GM12878 (cell line): ENCODE results near the gene ANKRD40CL. TPM values are rescaled to one million over a fixed set of nuclear protein-coding genes. Genes with fewer than 3 reads are reported as not detected.

Source experiments
- ATAC-seq: fragments of 200-7000 bp; cut with Tn5 transposase; 3 replicates; pipeline ENCODE4 v1.9.1; 2020; ENCODE audit warnings: mild to moderate bottlenecking, moderate library complexity
- BruUV-seq: library from RNA; stranded (reverse); fragments of 400-500 nt; replicated peaks from 2 replicates; lab custom pipeline; 2021; lab: Mats Ljungman, UMichigan
- CTCF ChIA-PET: fragments of 300-600 bp; sonication (Branson Sonifier 250); formaldehyde crosslinking; extraction: SDS; loops from one replicate; lab custom pipeline; 2021; ENCODE audit warnings: inconsistent platforms; lab: Yijun Ruan, JAX
- POLR2A ChIA-PET: fragments of 350-600 bp; formaldehyde crosslinking; extraction: SDS; loops from one replicate; lab custom pipeline; 2021; ENCODE audit warnings: inconsistent platforms; lab: Charles Lee
- RAD21 ChIA-PET: fragments of 300-600 bp; sonication (Branson Sonifier 250); formaldehyde crosslinking; loops from one replicate; lab custom pipeline; 2023; ENCODE audit warnings: antibody characterized with exemption; ENCODE audit not compliant: unreplicated experiment; lab: Charles Lee
- SMC1A ChIA-PET: fragments of 300-600 bp; sonication (Branson Sonifier 250); formaldehyde crosslinking; loops from one replicate; lab custom pipeline; 2023; ENCODE audit not compliant: unreplicated experiment, uncharacterized antibody; lab: Charles Lee
- DNase-seq: peaks from one replicate; pipeline ENCODE4 v3.0.0-alpha.2; 2011; ENCODE audit warnings: low read depth, low spot score
- FAIRE-seq: peaks from 3 replicates; lab custom pipeline; 2011; peaks lifted over from hg19 to GRCh38; lab: Jason Lieb, UNC
- H2AFZ ChIP-seq: 2 replicates; pipeline ENCODE4 v1.6.0; 2011; ENCODE audit warnings: low read depth, low read length, control low read depth; ENCODE audit not compliant: control insufficient read depth
- H3K27ac ChIP-seq: 2 replicates; pipeline ENCODE4 v1.5.1; 2011; ENCODE audit warnings: control low read depth; ENCODE audit not compliant: control insufficient read depth, insufficient read depth
- H3K27me3 ChIP-seq, 2 experiments: replicated peaks in 1 of 2; 2 replicates each; pipeline versions ENCODE4 v1.6.0 to v1.6.1; 2011; ENCODE audit warnings: low read length in 1 of 2; ENCODE audit not compliant: control insufficient read depth in 2 of 2, insufficient read depth in 2 of 2
- H3K36me3 ChIP-seq, 2 experiments: 2 replicates each; pipeline ENCODE4 v1.5.1; 2011; ENCODE audit warnings: low read length in 1 of 2; ENCODE audit not compliant: control insufficient read depth in 2 of 2, insufficient read depth in 2 of 2
- H3K4me1 ChIP-seq: 2 replicates; pipeline ENCODE4 v1.6.1; 2011; ENCODE audit warnings: mild to moderate bottlenecking, low read length, moderate library complexity, mixed read lengths; ENCODE audit not compliant: control insufficient read depth, insufficient read depth
- H3K4me2 ChIP-seq: 2 replicates; pipeline ENCODE4 v1.6.0; 2011; ENCODE audit warnings: control low read depth; ENCODE audit not compliant: control insufficient read depth, insufficient read depth
- H3K4me3 ChIP-seq: fragments of 200-600 bp; sonication (generic); 2 replicates; pipeline ENCODE4 v1.5.1; 2016
- H3K79me2 ChIP-seq: 2 replicates; pipeline ENCODE4 v1.6.0; 2011; ENCODE audit warnings: low read length; ENCODE audit not compliant: control insufficient read depth, insufficient read depth
- H3K9ac ChIP-seq: 2 replicates; pipeline ENCODE4 v1.8.0; 2011; ENCODE audit warnings: low read length, control low read depth, mixed read lengths; ENCODE audit not compliant: control insufficient read depth, insufficient read depth
- H3K9me3 ChIP-seq: replicated peaks from 3 replicates; pipeline ENCODE4 v1.5.1; 2011; ENCODE audit warnings: mild to moderate bottlenecking, low read length; ENCODE audit not compliant: control insufficient read depth, insufficient read depth
- H4K20me1 ChIP-seq: 2 replicates; pipeline ENCODE4 v1.6.0; 2011; ENCODE audit not compliant: control insufficient read depth, insufficient read depth
- CBX3 ChIP-seq: fragments of 200-600 bp; sonication (generic); IDR thresholded peaks from 2 replicates; pipeline ENCODE4 v1.6.1; 2016; ENCODE audit warnings: low read depth, borderline replicate concordance
- MTA3 ChIP-seq: IDR thresholded peaks from 2 replicates; pipeline ENCODE4 v1.6.1; 2012; ENCODE audit warnings: low read length, inconsistent platforms, borderline replicate concordance
- POU2F2 ChIP-seq: IDR thresholded peaks from 3 replicates; pipeline ENCODE4 v1.6.1; 2011; ENCODE audit warnings: low read depth, mild to moderate bottlenecking, low read length, borderline replicate concordance
- RAD21 ChIP-seq: IDR thresholded peaks from 2 replicates; pipeline ENCODE4 v1.6.1; 2011; ENCODE audit warnings: mild to moderate bottlenecking, low read depth, low read length, moderate library complexity; ENCODE audit not compliant: insufficient read depth
- RBBP5 ChIP-seq: fragments of 200-600 bp; sonication (generic); conservative IDR thresholded peaks from 2 replicates; pipeline ENCODE4 v1.6.1; 2016
- SMC3 ChIP-seq: IDR thresholded peaks from 2 replicates; pipeline ENCODE4 v1.6.1; 2011; ENCODE audit warnings: low read length, improper control_type of control experiment, borderline replicate concordance
- SP1 ChIP-seq: IDR thresholded peaks from one replicate; pipeline ENCODE4 v1.6.1; 2011; ENCODE audit warnings: low read depth, low read length
- SUPT20H ChIP-seq: IDR thresholded peaks from 2 replicates; pipeline ENCODE4 v1.6.1; 2011; ENCODE audit warnings: low read depth, mild to moderate bottlenecking, low read length, moderate library complexity, borderline replicate concordance; ENCODE audit not compliant: control insufficient read depth
- TCF3 ChIP-seq: IDR thresholded peaks from 2 replicates; pipeline ENCODE4 v1.6.1; 2012; ENCODE audit warnings: low read depth, mild to moderate bottlenecking, low read length, borderline replicate concordance; ENCODE audit not compliant: insufficient read depth
- YBX1 ChIP-seq: fragments of 450-650 bp; IDR thresholded peaks from 2 replicates; pipeline ENCODE4 v1.6.1; 2016; ENCODE audit warnings: antibody characterized with exemption
- YY1 ChIP-seq: IDR thresholded peaks from 2 replicates; pipeline ENCODE4 v1.6.1; 2011; ENCODE audit warnings: low read depth, mild to moderate bottlenecking, low read length
- WGBS: methylation state at CpG from one replicate; pipeline ENCODE4 v1.1.6; 2016; ENCODE audit warnings: low lambda C conversion rate; ENCODE audit not compliant: insufficient replicate concordance, insufficient coverage; ENCODE audit errors: missing lambda C conversion rate; 5-methylcytosine and 5-hydroxymethylcytosine counted together
- in situ Hi-C: fragments of 300-500 bp; cut with MboI; formaldehyde crosslinking; loops from 9 replicates; pipeline ENCODE4 v1.14.3; 2018; ENCODE audit warnings: mixed read lengths
- intact Hi-C: fragments of 100-400 bp; cut with micrococcal nuclease; formaldehyde crosslinking; loops from one replicate; pipeline ENCODE4 v1.14.2; 2022; ENCODE audit not compliant: unreplicated experiment
- polyA plus RNA-seq, 11 experiments: library from polyadenylated mRNA; depleted of rRNA in 4 of 11; unstranded in 6 of 11; stranded (reverse) in 5 of 11; fragments of >200 nt; fragmentation: Nextera tagmentation in 4 of 11; fragmentation: Illumina TruSeq in 1 of 11; extraction: Ambion mirVana in 4 of 11; extraction: Trizol in 1 of 11; gene quantifications; 1 replicate in 1 of 11; 2 replicates in 10 of 11; pipeline versions ENCODE4 v1.2.1 to v1.2.3, GENCODE V29; 2011 to 2016; ENCODE audit warnings: inconsistent platforms in 2 of 11, missing spikeins in 2 of 11, low read depth in 1 of 11
- total RNA-seq, 4 experiments: library from RNA; depleted of rRNA in 3 of 4; stranded (reverse); fragments of >200 nt in 3 of 4; fragmentation: Illumina TruSeq in 1 of 4; extraction: Trizol in 1 of 4; gene quantifications; 2 replicates each; pipeline versions ENCODE4 v1.2.1 to v1.2.3, GENCODE V29; 2013 to 2021
- TF ChIP-seq, protein P1 (sequence below): IDR thresholded peaks from 2 replicates; pipeline ENCODE4 v1.6.1; 2012; ENCODE audit warnings: low read depth, low read length, improper control_type of control experiment
- TF ChIP-seq, protein P2 (sequence below): IDR thresholded peaks from 2 replicates; pipeline ENCODE4 v1.6.1; 2011; ENCODE audit warnings: borderline replicate concordance, low read depth, mild to moderate bottlenecking, moderate library complexity, mixed read lengths, low read length; ENCODE audit not compliant: insufficient read depth; ENCODE audit errors: extremely low read length
- TF ChIP-seq, protein P3 (sequence below), 3 experiments: IDR thresholded peaks in 2 of 3; conservative IDR thresholded peaks in 1 of 3; 2 replicates each; pipeline ENCODE4 v1.5.1; 2011; ENCODE audit warnings: low read depth in 3 of 3, low read length in 3 of 3, mild to moderate bottlenecking in 3 of 3, control low read depth in 2 of 3, moderate library complexity in 2 of 3, inconsistent platforms in 1 of 3, mixed read lengths in 1 of 3; ENCODE audit not compliant: control insufficient read depth in 2 of 3, insufficient read depth in 1 of 3; ENCODE audit errors: extremely low read depth in 1 of 3
- TF ChIP-seq, protein P4 (sequence below): IDR thresholded peaks from 2 replicates; pipeline ENCODE4 v1.6.1; 2012; ENCODE audit warnings: low read depth, low read length, improper control_type of control experiment

Gene ANKRD40CL
- total and polyA plus RNA-seq, 10 of the 15 experiments (the other 5 are each of a cell fraction or from before 2014, with no cell fraction given): not detected

DNA sequence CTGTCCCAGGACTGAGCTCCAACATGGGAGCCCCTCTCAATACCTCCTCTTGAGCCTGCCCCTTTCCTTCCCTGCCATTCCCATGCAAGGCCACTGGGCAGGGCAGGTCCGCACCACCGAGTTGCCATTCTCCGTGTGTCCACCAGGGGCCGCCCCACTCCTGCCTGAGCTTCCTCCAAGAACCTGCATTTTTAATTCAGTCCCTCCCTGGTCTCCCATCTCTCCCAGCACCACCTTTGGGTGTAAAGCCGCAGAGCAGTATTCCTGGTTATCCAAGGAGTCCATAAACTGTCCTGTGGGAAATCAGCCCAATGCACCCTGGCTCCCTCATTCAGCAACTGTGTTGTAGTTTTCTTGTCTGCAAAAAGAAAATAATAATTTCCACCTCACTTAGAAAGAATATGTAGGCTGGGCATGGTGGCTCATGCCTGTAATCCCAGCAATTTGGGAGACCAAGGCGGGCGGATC lies 15.9 kb upstream of the ANKRD40CL start:
- peak; percentile 90 for FAIRE-seq
- intact Hi-C loops (loop anchor here (1.0 to 2.0 kb wide), 3 partner anchors 59 to 236 kb away; partner anchors contain the start of gene SPATA20), in situ Hi-C loops (loop anchor here (5.0 to 10.0 kb wide), 2 partner anchors 59 to 172 kb away; no protein-coding TSS in a partner anchor)
- ChIA-PET POLR2A (interaction anchor here (0.9 kb wide), 1 partner anchor 20 kb away, joined by 3 read pairs; no protein-coding TSS in a partner anchor), RAD21 (interaction anchor here (0.6 to 3.0 kb wide), 7 partner anchors 58 to 173 kb away, joined by 3 to 18 read pairs (median 4); partner anchors contain the start of gene TOB1), CTCF (interaction anchor here (0.5 to 6.3 kb wide), 31 partner anchors 9 to 371 kb away, joined by 3 to 84 read pairs (median 4); partner anchors contain the start of genes ANKRD40CL, NME1 and TOB1), SMC1A (interaction anchor here (0.7 to 3.9 kb wide), 7 partner anchors 16 to 166 kb away, joined by 3 to 17 read pairs (median 4); partner anchors contain the start of gene ANKRD40CL)
- Histone ChIP-seq H2AFZ (no peak overlapping the region), H3K4me2 (no peak overlapping the region), H3K27ac (no peak overlapping the region), H3K36me3 (no peaks in the 10 kb centered on the region), H4K20me1 (no peaks in the 10 kb centered on the region), H3K79me2 (no peaks in the 10 kb centered on the region), H3K9me3 (no peaks in the 10 kb centered on the region), H3K4me1 (no peaks in the 10 kb centered on the region; the same call in 1 of the 2 replicates), H3K9ac (no peak overlapping the region), H3K27me3 (no peaks in the 10 kb centered on the region), H3K4me3 (no peak overlapping the region)
- ATAC-seq: peak; percentile 98
- TF ChIP-seq, protein P1, sequence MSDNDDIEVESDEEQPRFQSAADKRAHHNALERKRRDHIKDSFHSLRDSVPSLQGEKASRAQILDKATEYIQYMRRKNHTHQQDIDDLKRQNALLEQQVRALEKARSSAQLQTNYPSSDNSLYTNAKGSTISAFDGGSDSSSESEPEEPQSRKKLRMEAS: 0 out of 2 replicates have a peak, but pooled peaks have one; percentile 25
- TF ChIP-seq RBBP5 (no peak), SMC3 (peak; percentile 98), RAD21 (peak; percentile 98), MTA3 (no peak), YY1 (peak; percentile 77), SUPT20H (no peak), POU2F2 (peak; percentile 64; the same call in 2 of the 3 replicates), CBX3 (no peak), SP1 (peak; percentile 15), TCF3 (no peak), YBX1 (no peak)
- TF ChIP-seq, protein P2, sequence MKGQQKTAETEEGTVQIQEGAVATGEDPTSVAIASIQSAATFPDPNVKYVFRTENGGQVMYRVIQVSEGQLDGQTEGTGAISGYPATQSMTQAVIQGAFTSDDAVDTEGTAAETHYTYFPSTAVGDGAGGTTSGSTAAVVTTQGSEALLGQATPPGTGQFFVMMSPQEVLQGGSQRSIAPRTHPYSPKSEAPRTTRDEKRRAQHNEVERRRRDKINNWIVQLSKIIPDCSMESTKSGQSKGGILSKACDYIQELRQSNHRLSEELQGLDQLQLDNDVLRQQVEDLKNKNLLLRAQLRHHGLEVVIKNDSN: no peak
- TF ChIP-seq, protein P3, sequence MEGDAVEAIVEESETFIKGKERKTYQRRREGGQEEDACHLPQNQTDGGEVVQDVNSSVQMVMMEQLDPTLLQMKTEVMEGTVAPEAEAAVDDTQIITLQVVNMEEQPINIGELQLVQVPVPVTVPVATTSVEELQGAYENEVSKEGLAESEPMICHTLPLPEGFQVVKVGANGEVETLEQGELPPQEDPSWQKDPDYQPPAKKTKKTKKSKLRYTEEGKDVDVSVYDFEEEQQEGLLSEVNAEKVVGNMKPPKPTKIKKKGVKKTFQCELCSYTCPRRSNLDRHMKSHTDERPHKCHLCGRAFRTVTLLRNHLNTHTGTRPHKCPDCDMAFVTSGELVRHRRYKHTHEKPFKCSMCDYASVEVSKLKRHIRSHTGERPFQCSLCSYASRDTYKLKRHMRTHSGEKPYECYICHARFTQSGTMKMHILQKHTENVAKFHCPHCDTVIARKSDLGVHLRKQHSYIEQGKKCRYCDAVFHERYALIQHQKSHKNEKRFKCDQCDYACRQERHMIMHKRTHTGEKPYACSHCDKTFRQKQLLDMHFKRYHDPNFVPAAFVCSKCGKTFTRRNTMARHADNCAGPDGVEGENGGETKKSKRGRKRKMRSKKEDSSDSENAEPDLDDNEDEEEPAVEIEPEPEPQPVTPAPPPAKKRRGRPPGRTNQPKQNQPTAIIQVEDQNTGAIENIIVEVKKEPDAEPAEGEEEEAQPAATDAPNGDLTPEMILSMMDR (IDR thresholded peaks at IDR 0.05 in 2 of 3, conservative IDR thresholded peaks at IDR 0.05 in 1 of 3; ENCODE audit: control insufficient read depth in 2 of 3, extremely low read depth in 1 of 3, insufficient read depth in 1 of 3, low read depth in 3 of 3, low read length in 3 of 3): peak; percentile 99 to 100 (median 99); a peak in 5 of 6 replicates
- TF ChIP-seq, protein P4, sequence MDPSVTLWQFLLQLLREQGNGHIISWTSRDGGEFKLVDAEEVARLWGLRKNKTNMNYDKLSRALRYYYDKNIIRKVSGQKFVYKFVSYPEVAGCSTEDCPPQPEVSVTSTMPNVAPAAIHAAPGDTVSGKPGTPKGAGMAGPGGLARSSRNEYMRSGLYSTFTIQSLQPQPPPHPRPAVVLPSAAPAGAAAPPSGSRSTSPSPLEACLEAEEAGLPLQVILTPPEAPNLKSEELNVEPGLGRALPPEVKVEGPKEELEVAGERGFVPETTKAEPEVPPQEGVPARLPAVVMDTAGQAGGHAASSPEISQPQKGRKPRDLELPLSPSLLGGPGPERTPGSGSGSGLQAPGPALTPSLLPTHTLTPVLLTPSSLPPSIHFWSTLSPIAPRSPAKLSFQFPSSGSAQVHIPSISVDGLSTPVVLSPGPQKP: no peak
- peak; percentile 31 for DNase-seq
- under 1% methylated on average over 7 of the region's 7 CpGs for WGBS
- no TSS peak for BruUV-seq
